ENCODE results near the gene PRR30. TPM values are rescaled to one million over a fixed set of nuclear protein-coding genes. Genes with fewer than 3 reads are reported as not detected.
A peak's percentile ranks its signal among the peaks of the same experiment; 100 is the strongest.

Gene PRR30
- polyA plus RNA-seq, 1 experiment, result not detected

GRCh38 chr2:27135478-27135955, 3.7 kb downstream of the PRR30 start:
- peaks cover 15% of the 10 kb centered on the region for H3K27me3 ChIP-seq (ENCODE audit: control insufficient read depth, insufficient read depth, low read length)
- no peak overlapping the region for H3K27ac ChIP-seq (ENCODE audit: low read depth, low read length)
- TF ChIP-seq CTCF (IDR thresholded peaks at IDR 0.05; ENCODE audit: low read depth, low read length), result no peak
- CTCF ChIA-PET, result no interaction called here
- H3K4me3 ChIP-seq (ENCODE audit: low read depth, low read length), result no peak overlapping the region
- no peak for DNase-seq (ENCODE audit: low read depth, low spot score)
- H3K9me3 ChIP-seq (ENCODE audit: control insufficient read depth, insufficient read depth, low read length), result peaks cover 3% of the 10 kb centered on the region; the same call in 1 of the 2 replicates
- POLR2A ChIA-PET, result no interaction called here

GRCh38 chr2:27134781-27135477, 4.3 kb downstream of the PRR30 start:
- no peak for DNase-seq (ENCODE audit: low read depth, low spot score)
- no peak for TF ChIP-seq CTCF (IDR thresholded peaks at IDR 0.05; ENCODE audit: low read depth, low read length)
- CTCF ChIA-PET, result interaction anchor here (1.1 to 3.3 kb wide), 5 partner anchors 11 to 158 kb away, joined by 3 to 49 read pairs (median 9); partner anchors contain the start of gene ABHD1
- no peak overlapping the region for H3K4me3 ChIP-seq (ENCODE audit: low read depth, low read length)
- POLR2A ChIA-PET, result interaction anchor here (1.2 to 1.3 kb wide), 4 partner anchors 77 to 188 kb away, joined by 3 to 4 read pairs (median 4); partner anchors contain the start of genes ATRAID and SLC5A6
- no peak overlapping the region for H3K27ac ChIP-seq (ENCODE audit: low read depth, low read length)
- H3K9me3 ChIP-seq (ENCODE audit: control insufficient read depth, insufficient read depth, low read length), result peaks cover 3% of the 10 kb centered on the region; the same call in 1 of the 2 replicates
- H3K27me3 ChIP-seq (ENCODE audit: control insufficient read depth, insufficient read depth, low read length), result peaks cover 13% of the 10 kb centered on the region

- H3K27me3 ChIP-seq (ENCODE audit: control insufficient read depth, insufficient read depth, low read length), result peaks cover 11% of the 10 kb centered on the region
- peak within 1 kb of the TSS; percentile 94 for H3K4me3 ChIP-seq (ENCODE audit: low read depth, low read length)
- TF ChIP-seq CTCF (IDR thresholded peaks at IDR 0.05; ENCODE audit: low read depth, low read length), result peak; percentile 64
- ChIA-PET CTCF (interaction anchor here (0.7 to 3.3 kb wide), 14 partner anchors 10 to 169 kb away, joined by 3 to 49 read pairs (median 4); partner anchors contain the start of gene ABHD1), POLR2A (interaction anchor here (1.0 to 1.3 kb wide), 7 partner anchors 10 to 295 kb away, joined by 3 to 6 read pairs (median 4); partner anchors contain the start of genes ABHD1, ATRAID and SLC5A6)
- H3K9me3 ChIP-seq (ENCODE audit: control insufficient read depth, insufficient read depth, low read length), result peaks cover 3% of the 10 kb centered on the region; the same call in 1 of the 2 replicates
- H3K27ac ChIP-seq (ENCODE audit: low read depth, low read length), result no peak within 1 kb of the TSS
- peak; percentile 87 for DNase-seq (ENCODE audit: low read depth, low spot score)
These were observed 5.1 kb downstream of the PRR30 start, which contains the start of gene PREB for GRCh38 chr2:27133905-27134780. TSS of gene PREB (minus strand) at chr2:27134636. CDS start at chr2:27134421, 215 bp downstream.

GRCh38 chr2:27133195-27133875, 5.9 kb downstream of the PRR30 start:
- no peak for TF ChIP-seq CTCF (IDR thresholded peaks at IDR 0.05; ENCODE audit: low read depth, low read length)
- ChIA-PET CTCF (interaction anchor here (0.7 to 3.3 kb wide), 13 partner anchors 10 to 169 kb away, joined by 3 to 49 read pairs (median 4); partner anchors contain the start of gene ABHD1), POLR2A (interaction anchor here (1.0 to 1.3 kb wide), 5 partner anchors 9 to 296 kb away, joined by 3 to 6 read pairs (median 4); partner anchors contain the start of genes ABHD1, ATRAID and SLC5A6)
- H3K27ac ChIP-seq (ENCODE audit: low read depth, low read length), result no peak overlapping the region
- H3K4me3 ChIP-seq (ENCODE audit: low read depth, low read length), result peak overlapping the region; percentile 94
- DNase-seq (ENCODE audit: low read depth, low spot score), result no peak
- peaks cover 3% of the 10 kb centered on the region; the same call in 1 of the 2 replicates for H3K9me3 ChIP-seq (ENCODE audit: control insufficient read depth, insufficient read depth, low read length)
- H3K27me3 ChIP-seq (ENCODE audit: control insufficient read depth, insufficient read depth, low read length), result peaks cover 3% of the 10 kb centered on the region
